Kidney epithelial cell (primary cell): ENCODE results near the gene TLK2. TPM values are rescaled to one million over a fixed set of nuclear protein-coding genes. Genes with fewer than 3 reads are reported as not detected.
A peak's percentile ranks its signal among the peaks of the same experiment; 100 is the strongest.
"Not testable (repeated sequence)": the region's sequence is repeated elsewhere in the genome, so short reads cannot be mapped to it uniquely, and the experiment has no call there.

Source experiments
- DNase-seq: peaks from one replicate; pipeline ENCODE4 v3.0.0-alpha.2; 2010; ENCODE audit warnings: low read depth
- H3K27me3 ChIP-seq: 2 replicates; pipeline ENCODE4 v1.6.0; 2011; ENCODE audit warnings: low read length; ENCODE audit not compliant: control insufficient read depth, insufficient read depth
- H3K36me3 ChIP-seq: 2 replicates; pipeline ENCODE4 v1.5.1; 2011; ENCODE audit warnings: low read length; ENCODE audit not compliant: control insufficient read depth, insufficient read depth
- H3K4me3 ChIP-seq: 2 replicates; pipeline ENCODE4 v1.5.1; 2011; ENCODE audit warnings: low read depth, mild to moderate bottlenecking, control low read depth, low read length
- total RNA-seq: library from RNA; depleted of rRNA; stranded (reverse); fragments of >200 nt; gene quantifications from 2 replicates; pipeline ENCODE4 v1.2.3, GENCODE V29; 2015

Gene TLK2
- total RNA-seq, 1 donor from 2014 or later: 32.9 TPM

DNA sequence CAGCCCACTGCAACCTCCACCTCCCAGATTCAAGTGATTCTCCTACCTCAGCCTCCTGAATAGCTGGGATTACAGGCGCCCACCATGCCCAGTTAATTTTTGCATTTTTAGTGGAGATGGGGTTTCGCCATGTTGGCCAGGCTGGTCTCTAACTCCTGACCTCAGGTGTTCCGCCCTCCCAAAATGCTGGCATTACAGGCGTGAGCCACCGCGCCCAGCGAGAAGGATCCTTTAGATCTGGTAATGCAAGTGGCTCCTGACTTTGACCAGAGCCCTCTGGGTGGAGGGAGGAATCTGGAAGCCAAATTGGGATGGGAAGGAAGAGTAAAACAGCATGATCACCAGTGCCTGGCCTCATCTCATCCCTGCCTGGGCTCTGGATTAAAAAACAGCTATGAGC lies 13.4 kb upstream of the TLK2 start:
- DNase-seq, H3K27me3 ChIP-seq: not testable (repeated sequence)

DNA sequence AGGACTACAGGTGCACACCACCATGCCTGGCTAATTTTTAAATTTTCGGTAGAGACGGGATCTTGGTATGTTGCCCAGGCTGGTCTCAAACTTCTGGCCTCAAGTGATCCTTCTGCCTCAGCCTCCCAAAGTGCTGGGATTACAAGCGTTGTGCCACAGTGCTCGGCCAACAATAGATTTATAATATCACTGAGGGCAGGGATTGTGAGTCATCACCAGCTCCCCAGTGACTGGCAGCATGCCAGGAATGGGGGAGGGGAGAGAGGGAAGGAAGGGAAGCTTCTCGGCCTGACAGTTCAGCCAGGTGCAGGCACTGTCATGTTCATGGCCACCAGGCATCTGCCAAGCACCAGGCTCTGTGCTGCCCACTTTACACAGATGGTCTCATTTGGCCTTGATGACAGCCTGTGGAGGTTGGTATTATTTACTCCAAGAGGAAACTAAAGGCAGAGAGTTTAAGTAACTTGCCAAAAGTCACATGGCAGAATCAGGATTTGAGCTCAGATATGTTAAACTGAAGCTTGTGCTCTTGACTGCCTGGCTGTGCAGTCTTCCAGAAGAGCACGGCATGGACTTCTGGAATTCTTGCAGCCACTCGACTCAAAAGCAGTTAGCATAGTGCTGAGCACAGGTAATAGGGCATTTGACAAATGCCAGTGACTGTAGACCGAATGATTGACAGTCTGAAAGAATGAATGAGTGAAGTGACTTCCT lies 7.8 kb upstream of the TLK2 start:
- H3K27me3 ChIP-seq, H3K36me3 ChIP-seq, H3K4me3 ChIP-seq: not testable (repeated sequence)
- peak; percentile 10 for DNase-seq

More for the DNA sequence above, 13.4 kb upstream of the TLK2 start:
- H3K4me3 ChIP-seq, H3K36me3 ChIP-seq: not testable (repeated sequence)

DNA sequence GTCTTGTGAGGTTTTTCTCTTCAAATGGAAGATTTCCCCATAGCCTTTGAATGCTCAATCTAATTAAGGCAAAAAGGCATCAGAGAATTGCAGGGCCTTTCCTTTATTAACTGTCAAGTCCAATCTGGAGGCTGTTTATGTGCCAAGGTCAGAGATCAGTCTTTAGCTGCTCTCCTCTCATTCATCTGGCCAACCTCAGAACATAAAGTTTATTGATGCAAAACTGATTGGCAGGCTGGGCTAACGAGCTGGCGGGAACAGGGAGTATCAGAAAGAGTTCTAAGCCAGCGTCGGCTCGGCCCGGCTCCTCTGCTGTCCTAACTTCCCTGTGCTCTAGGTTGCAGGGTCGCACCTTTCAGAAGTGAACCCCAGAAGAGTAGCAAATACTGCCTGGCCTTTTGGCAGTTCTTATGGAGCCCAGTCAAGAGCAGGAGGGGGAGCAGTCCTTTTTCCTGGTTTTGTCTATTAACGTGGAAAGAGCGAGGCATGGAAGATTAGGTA lies 7.2 kb upstream of the TLK2 start:
- not testable (repeated sequence) for H3K36me3 ChIP-seq, H3K4me3 ChIP-seq, DNase-seq, H3K27me3 ChIP-seq

DNA sequence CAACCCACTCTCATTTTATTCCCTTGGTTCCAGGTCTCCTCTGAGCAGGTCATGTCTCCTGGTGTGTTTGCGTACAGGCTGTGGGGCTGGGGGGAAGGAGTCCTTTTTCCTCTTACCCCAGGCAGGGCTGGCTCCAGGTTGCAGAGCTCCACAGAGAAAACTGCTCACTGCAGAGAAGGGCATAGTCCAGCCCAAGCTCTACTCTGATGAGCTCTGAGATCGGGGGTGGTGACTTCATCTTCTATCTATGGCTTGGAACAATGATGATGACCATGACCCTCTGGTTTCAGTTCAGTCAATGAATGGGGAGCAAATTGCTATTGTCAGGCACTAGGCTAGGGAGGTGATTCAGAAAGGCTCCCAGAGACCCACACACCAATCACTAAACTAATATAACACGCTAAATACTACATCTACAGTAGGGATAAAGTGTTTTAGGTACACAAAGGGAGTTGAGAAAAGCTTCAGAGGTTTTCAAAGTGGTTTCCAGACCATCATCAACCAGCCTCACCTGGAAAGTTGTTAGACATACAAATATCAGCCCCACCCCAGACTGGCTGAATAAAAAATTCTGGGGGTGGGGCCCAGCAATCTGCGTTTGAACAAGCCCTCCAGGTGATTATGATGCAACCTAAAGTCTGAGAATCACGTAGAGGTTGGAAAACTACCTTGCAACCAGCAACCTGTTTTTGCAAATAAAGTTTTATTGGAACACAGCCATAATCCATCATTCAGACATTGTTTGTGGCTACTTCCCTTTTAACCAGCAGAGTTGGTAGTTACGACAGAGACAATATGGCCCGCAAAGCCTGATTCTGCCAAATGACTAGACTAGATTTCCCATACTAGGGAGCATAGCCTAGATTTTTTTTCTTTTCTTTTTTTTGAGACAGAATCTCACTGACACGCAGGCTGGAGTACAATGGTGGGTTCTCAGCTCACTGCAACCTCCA lies 5.3 kb upstream of the TLK2 start:
- not testable (repeated sequence) for H3K4me3 ChIP-seq, DNase-seq, H3K27me3 ChIP-seq, H3K36me3 ChIP-seq

DNA sequence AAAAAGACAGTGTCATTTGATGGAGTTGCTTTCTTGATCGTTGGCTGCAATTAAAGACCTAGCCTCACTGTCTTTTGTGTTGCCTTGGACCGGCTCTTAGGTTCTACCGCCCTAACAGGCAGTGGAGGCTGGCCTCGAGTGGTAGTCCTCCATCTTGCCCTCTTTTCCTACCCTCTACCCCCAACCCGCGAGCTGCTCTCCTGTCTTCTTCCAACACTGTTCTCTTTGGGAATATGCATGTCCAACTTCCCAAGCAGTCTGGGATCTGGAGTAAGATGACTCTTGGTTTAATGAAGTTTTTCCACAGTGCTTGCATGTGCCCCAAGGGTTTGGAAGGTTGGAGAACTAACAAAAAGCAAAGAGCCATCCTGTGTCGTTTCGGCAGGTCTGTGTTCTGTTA lies 1.5 kb upstream of the TLK2 start:
- not testable (repeated sequence) for H3K27me3 ChIP-seq, H3K36me3 ChIP-seq, H3K4me3 ChIP-seq, DNase-seq

DNA sequence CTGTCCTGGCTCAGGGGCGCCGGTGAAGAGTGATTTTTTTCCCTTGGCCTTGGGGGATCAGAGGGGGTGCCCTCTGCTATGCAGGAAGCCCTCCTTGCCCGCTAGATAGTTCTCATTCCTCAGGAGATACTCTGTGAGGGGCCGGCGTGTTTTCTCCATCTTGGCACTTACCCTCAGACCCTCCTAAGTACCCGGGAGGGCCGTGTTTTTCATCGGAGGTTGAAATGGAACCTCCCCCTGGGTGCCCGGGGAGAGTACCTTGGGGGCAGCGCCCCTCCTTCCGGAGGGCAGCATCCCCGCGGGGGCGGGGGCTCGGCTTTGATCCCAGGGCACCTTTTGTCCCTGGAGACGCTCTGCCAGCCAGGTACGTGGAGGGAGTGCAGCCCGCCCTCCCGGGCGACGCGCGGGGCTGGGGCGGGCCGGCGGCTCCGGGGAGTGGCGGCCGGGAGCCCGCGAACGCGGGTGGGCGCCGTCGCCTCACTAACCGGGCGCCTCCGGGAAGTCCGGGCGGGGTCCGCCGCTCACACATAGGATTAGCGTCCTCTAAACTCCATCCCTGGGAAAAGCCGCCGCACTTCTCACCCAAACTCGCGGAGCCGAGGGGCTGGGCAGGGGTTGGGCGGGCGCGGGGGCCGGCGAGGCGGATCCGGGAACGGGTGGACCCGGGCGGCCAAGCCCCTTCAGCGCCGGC lies 762 bp upstream of the TLK2 start:
- not testable (repeated sequence) for H3K27me3 ChIP-seq, H3K36me3 ChIP-seq, DNase-seq
- H3K4me3 ChIP-seq: peak overlapping the region; percentile 68

DNA sequence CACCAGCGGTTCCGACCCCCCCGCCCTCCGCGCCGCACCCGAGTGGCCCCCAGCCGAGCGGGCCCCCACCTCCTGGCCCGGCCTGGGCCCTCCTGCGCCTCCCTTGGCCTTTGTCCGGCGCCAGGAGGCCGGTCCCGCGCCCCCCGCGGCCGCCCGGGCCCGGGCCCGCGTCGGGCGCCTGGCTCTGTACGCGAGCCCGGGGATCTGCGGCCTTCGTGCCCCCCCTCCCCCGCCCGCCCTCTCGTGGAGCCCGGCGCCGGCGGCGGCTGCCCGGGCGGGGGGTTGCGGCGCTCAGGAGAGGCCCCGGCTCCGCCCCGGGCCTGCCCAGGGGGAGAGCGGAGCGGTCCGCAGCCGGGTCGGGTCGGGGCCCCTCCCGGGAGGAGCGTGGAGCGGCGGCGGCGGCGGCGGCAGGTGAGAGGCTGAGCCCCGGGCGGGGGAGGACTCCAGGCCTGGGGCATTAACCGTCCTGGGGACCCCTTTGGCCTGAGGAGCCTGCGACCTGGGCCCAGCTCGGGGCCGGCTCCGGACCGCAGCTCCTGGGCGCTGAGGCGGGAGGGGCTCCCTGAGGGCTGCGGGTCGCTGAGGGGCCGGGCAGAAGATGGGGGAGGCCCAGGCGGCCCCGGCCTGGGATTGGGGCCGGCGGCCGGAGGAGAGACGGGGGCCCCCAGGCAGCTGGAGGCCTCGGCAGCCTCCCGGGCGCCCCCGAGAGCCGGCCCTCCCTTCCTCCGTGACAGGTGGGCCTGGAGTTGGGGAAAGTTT lies 434 bp downstream of the TLK2 start:
- peak overlapping the region; percentile 68 for H3K4me3 ChIP-seq
- DNase-seq, H3K36me3 ChIP-seq: not testable (repeated sequence)

DNA sequence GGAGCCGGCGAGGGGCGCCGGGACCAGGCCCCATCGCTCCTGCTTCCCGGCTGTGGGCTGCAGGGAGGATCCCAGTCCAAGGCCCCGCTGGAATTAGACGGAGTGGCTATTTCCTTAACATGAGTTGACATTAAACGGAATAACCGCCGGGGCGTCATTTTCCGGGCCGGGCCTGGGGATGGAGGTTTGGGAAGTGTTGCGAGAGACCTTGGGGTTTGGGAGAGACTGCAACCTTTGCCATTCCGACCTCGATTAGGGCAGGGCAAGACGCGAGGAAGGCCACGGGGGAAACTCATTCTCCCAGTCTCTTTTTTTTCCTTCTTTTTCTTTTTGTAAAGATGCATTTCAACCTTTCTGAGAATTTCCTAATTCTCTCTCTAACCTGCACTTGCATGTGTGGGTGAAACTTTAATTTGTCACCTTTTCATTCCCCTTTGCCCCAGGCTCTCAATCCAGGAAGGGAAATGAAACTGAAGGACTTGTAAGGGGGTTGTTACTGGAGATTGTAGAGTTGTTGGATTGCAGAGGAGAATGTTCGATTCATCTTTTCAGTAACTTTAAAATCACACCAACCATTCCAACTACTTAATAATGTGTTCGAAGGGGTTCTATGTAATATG lies 1.1 kb downstream of the TLK2 start:
- DNase-seq, H3K36me3 ChIP-seq, H3K27me3 ChIP-seq: not testable (repeated sequence)
- H3K4me3 ChIP-seq: peak overlapping the region; percentile 68

More for the DNA sequence above, 434 bp downstream of the TLK2 start:
- not testable (repeated sequence) for H3K27me3 ChIP-seq

DNA sequence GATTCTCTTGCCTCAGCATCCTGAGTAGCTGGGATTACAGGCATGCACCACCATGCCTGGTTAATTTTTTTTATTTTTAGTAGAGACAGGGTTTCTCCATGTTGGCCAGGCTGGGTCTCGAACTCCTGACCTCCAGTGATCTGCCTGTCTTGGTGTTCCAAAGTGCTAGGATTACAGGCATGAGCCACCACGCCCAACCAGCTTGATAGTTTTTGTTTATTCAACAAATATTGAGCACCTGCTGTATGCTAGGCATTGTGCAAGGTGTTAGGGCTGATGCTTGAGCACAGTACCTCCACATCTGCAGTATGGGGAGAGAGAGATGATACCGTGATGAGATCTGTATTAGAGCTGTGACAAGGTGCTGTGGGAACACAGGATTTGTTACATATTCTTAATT lies 3.9 kb downstream of the TLK2 start:
- H3K4me3 ChIP-seq, H3K36me3 ChIP-seq, DNase-seq, H3K27me3 ChIP-seq: not testable (repeated sequence)

DNA sequence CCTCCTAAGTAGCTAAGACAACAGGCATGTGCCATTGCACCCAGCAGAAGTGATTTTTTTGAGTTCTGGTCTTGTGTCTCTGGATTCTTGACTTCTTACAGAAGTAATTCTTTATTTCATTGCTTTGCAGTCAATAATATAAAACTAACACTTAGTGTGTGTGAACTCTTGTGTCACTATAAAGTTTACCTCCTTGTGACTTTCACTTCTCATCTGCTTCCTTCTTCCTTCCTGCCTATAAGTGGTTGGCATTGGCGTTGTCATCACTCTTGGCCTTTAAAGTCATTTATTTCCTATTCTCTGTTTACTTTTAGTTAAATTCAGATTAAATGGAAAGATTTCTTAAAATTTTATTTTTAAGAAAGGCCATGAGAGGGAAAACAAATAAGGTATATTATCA lies 12.4 kb downstream of the TLK2 start:
- DNase-seq, H3K4me3 ChIP-seq, H3K27me3 ChIP-seq, H3K36me3 ChIP-seq: not testable (repeated sequence)

DNA sequence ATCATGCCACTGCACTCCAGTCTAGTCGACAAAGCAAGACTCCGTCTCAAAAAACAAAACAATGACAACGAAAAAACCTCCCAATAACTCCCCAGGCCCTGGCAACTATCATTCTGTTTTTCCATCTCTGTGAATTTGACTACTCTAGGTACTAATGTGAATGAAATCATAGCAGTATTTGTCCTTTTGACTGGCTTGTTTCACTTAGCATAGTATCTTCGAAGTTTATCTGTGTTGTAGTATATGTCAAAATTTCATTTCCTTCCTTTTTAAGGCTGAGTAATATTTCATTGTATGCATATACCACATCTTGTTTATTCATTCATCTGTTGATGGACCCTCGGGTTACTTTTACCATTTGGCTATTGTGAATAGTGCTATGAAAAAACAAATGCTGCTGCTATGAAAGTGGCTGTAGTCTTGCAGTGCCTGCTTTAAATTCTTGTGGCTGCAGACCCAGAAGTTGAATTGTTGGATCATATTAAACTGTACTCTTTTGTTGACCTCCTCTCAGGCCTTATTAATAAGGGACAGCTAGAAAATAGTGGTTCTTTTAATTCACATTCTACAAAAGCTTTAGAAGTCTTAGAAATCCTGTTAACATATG lies 14.5 kb downstream of the TLK2 start:
- H3K4me3 ChIP-seq, H3K36me3 ChIP-seq, DNase-seq, H3K27me3 ChIP-seq: not testable (repeated sequence)

DNA sequence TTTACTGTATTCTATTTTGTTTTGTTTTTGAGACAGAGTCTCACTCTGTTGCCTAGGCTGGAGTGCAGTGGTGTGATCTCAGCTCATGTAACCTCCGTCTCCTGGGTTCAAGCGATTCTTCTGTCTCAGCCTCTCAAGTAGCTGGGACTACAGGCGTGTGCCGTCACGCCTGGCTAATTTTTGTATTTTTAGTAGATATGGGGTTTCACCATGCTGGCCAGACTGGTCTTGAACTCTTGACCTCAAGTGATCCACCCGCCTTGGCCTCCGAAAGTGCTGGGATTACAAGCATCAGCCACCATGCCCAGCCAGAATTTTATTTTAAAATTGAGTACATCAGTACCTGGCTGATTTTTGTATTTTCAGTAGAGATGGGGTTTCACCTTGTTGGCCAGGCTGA lies 15.4 kb downstream of the TLK2 start:
- not testable (repeated sequence) for H3K36me3 ChIP-seq, H3K4me3 ChIP-seq, DNase-seq, H3K27me3 ChIP-seq

DNA sequence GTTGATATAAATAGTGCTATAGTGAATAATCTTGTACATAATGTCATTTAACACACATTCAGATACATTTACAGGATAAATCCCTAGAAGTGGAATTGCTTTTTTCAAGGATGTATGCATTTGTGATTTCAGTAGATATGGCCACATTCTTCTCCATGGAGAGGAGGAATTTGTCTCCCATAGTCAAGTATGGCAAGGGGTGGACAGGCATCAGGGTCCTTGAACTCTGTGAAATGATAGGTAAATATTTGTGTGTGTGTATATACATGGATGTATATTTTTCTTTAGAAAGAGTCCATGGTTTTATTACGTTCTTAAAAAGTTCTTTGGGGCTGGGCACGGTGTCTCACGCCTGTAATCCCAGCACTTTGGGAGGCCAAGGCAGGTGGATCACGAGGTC lies 17.7 kb downstream of the TLK2 start:
- H3K27me3 ChIP-seq, DNase-seq, H3K36me3 ChIP-seq, H3K4me3 ChIP-seq: not testable (repeated sequence)
